Gastrocnemius medialis (tissue), 4 donors: ENCODE data around the gene FYTTD1. TPM values are rescaled to one million over a fixed set of nuclear protein-coding genes. Genes with fewer than 3 reads are reported as not detected.

Source experiments
- ATAC-seq, 2 donors: fragments of 150-250 bp; one replicate each; pipeline ENCODE4 v1.9.1; 2016
- DNase-seq, 2 donors: peaks; one replicate each; pipeline ENCODE4 v3.0.0-alpha.2; 2019
- H3K27ac ChIP-seq, 4 donors: fragments of 200-600 bp; sonication (generic); 1 replicate in 1 of 4; 2 replicates in 3 of 4; pipeline ENCODE4 v1.5.1; 2016 to 2018; ENCODE audit warnings: mild to moderate bottlenecking in 2 of 4, moderate library complexity in 1 of 4
- H3K27me3 ChIP-seq, 3 donors: fragments of 200-600 bp; sonication (generic) in 2 of 3; 1 replicate in 1 of 3; 2 replicates in 2 of 3; pipeline versions ENCODE4 v1.5.1 to v1.6.0; 2016 to 2019; ENCODE audit warnings: mild to moderate bottlenecking in 1 of 3, moderate library complexity in 1 of 3
- H3K36me3 ChIP-seq, 2 donors: fragments of 200-600 bp; sonication (generic) in 1 of 2; one replicate each; pipeline ENCODE4 v1.5.1; 2017 to 2018
- H3K4me1 ChIP-seq, 2 donors: fragments of 200-600 bp; sonication (generic) in 1 of 2; one replicate each; pipeline ENCODE4 v1.5.1; 2016 to 2017; ENCODE audit warnings: mild to moderate bottlenecking in 2 of 2
- H3K4me3 ChIP-seq, 4 donors: fragments of 200-600 bp; sonication (generic) in 3 of 4; 1 replicate in 1 of 4; 2 replicates in 3 of 4; pipeline ENCODE4 v1.5.1; 2016 to 2019; ENCODE audit warnings: mild to moderate bottlenecking in 2 of 4
- H3K9me3 ChIP-seq, 3 donors: fragments of 200-600 bp; sonication (generic) in 2 of 3; 1 replicate in 1 of 3; 2 replicates in 2 of 3; pipeline ENCODE4 v1.5.1; 2016 to 2019
- CTCF ChIP-seq, 5 experiments: fragments of 450-650 bp in 3 of 5; fragments of 200-600 bp in 2 of 5; sonication (generic) in 2 of 5; IDR thresholded peaks in 4 of 5; conservative IDR thresholded peaks in 1 of 5; 1 replicate in 4 of 5; 2 replicates in 1 of 5; pipeline ENCODE4 v1.5.1; 2016 to 2019; ENCODE audit warnings: antibody characterized with exemption in 5 of 5, mild to moderate bottlenecking in 3 of 5, moderate library complexity in 3 of 5
- POLR2A ChIP-seq, 2 donors: fragments of 450-650 bp; IDR thresholded peaks; one replicate each; pipeline ENCODE4 v1.6.1; 2017; ENCODE audit warnings: antibody characterized with exemption in 2 of 2, mild to moderate bottlenecking in 2 of 2, moderate library complexity in 2 of 2
- in situ Hi-C, 4 donors: fragments of 200-750 bp; cut with MboI; loops; one replicate each; pipeline versions ENCODE4 v1.15.0 to v1.8.0; 2017; ENCODE audit warnings: low sequenced_read_pairs in 4 of 4
- intact Hi-C: fragments of 100-400 bp; cut with DNase I; formaldehyde crosslinking; loops from one replicate; pipeline ENCODE4 v1.15.1; 2023; ENCODE audit warnings: low total_unique reads
- total RNA-seq, 4 donors: library from RNA; depleted of rRNA; stranded (reverse); fragments of >200 nt; gene quantifications; one replicate each; pipeline versions ENCODE4 v1.1.0 to v1.2.3, GENCODE V29; 2016

FYTTD1 gene
- total RNA-seq, 4 donors from 2014 or later: 77.7 to 184 (median 111) TPM

- peak overlapping the region; percentile 79 to 98 (median 87) for H3K4me3 ChIP-seq
These were observed 42.4 kb downstream of the FYTTD1 start for GRCh38 chr3:197791892-197792647.

GRCh38 chr3:197793247-197793646, 43.6 kb downstream of the FYTTD1 start:
- DNase-seq: no peak
- Histone ChIP-seq H3K36me3 (no peaks in the 10 kb centered on the region), H3K27ac (peak overlapping the region; percentile 11 to 53 (median 30)), H3K27me3 (no peaks in the 10 kb centered on the region), H3K9me3 (no peaks in the 10 kb centered on the region), H3K4me1 (peaks cover 40 to 45% of the 10 kb centered on the region in 2 donors), H3K4me3 (peak overlapping the region in 1 of 4 donors; percentile 79)
- in situ Hi-C loops (no loop called here), intact Hi-C loops (loop anchor here (5.0 kb wide), 2 partner anchors 41 to 81 kb away; no protein-coding TSS in a partner anchor)
- ATAC-seq: no peak
- TF ChIP-seq CTCF (IDR thresholded peaks at IDR 0.05 in 4 of 5, conservative IDR thresholded peaks at IDR 0.05 in 1 of 5) (no peak), POLR2A (IDR thresholded peaks at IDR 0.05) (no peak)

More at GRCh38 chr3:197791892-197792647, 42.4 kb downstream of the FYTTD1 start:
- peak; percentile 29 to 37 for ATAC-seq
- H3K27me3 ChIP-seq: no peaks in the 10 kb centered on the region
- DNase-seq: no peak
- peaks cover 39 to 40% of the 10 kb centered on the region in 2 donors for H3K4me1 ChIP-seq
- no peaks in the 10 kb centered on the region for H3K9me3 ChIP-seq
- TF ChIP-seq POLR2A (IDR thresholded peaks at IDR 0.05) (no peak), CTCF (IDR thresholded peaks at IDR 0.05 in 4 of 5, conservative IDR thresholded peaks at IDR 0.05 in 1 of 5) (no peak)
- in situ Hi-C loops (no loop called here), intact Hi-C loops (loop anchor here (5.0 kb wide), 2 partner anchors 40 to 80 kb away; no protein-coding TSS in a partner anchor)
- H3K27ac ChIP-seq: peak overlapping the region; percentile 89 to 99 (median 94)
- H3K36me3 ChIP-seq: peaks cover 0 to 2% of the 10 kb centered on the region in 2 donors

GRCh38 chr3:197794115-197794514, 44.4 kb downstream of the FYTTD1 start:
- no peak overlapping the region for H3K4me3 ChIP-seq
- no peak overlapping the region for H3K27ac ChIP-seq
- DNase-seq: no peak
- H3K27me3 ChIP-seq: no peaks in the 10 kb centered on the region
- no peaks in the 10 kb centered on the region for H3K9me3 ChIP-seq
- H3K4me1 ChIP-seq: peaks cover 49 to 54% of the 10 kb centered on the region in 2 donors
- intact Hi-C loops: loop anchor here (5.0 kb wide), 2 partner anchors 42 to 82 kb away; no protein-coding TSS in a partner anchor
- in situ Hi-C loops: no loop called here
- no peaks in the 10 kb centered on the region for H3K36me3 ChIP-seq
- no peak for TF ChIP-seq POLR2A (IDR thresholded peaks at IDR 0.05)
- TF ChIP-seq CTCF (IDR thresholded peaks at IDR 0.05 in 4 of 5, conservative IDR thresholded peaks at IDR 0.05 in 1 of 5): no peak
- no peak for ATAC-seq

- no peaks in the 10 kb centered on the region for H3K36me3 ChIP-seq
- H3K4me1 ChIP-seq: peaks cover 52 to 59% of the 10 kb centered on the region in 2 donors
- no peak for ATAC-seq
These were observed 45.5 kb downstream of the FYTTD1 start for GRCh38 chr3:197795200-197795599.

More at GRCh38 chr3:197795200-197795599, 45.5 kb downstream of the FYTTD1 start:
- DNase-seq: no peak
- intact Hi-C loops (no loop called here), in situ Hi-C loops (no loop called here)
- Histone ChIP-seq H3K27me3 (no peaks in the 10 kb centered on the region), H3K9me3 (no peaks in the 10 kb centered on the region), H3K4me3 (no peak overlapping the region), H3K27ac (peak overlapping the region in 2 of 4 donors; percentile 22 to 43)
- TF ChIP-seq CTCF (IDR thresholded peaks at IDR 0.05 in 4 of 5, conservative IDR thresholded peaks at IDR 0.05 in 1 of 5) (no peak), POLR2A (IDR thresholded peaks at IDR 0.05) (no peak)
